Measurements from ENCODE around the gene TMEM97. TPM values are rescaled to one million over a fixed set of nuclear protein-coding genes. Genes with fewer than 3 reads are reported as not detected.

The TMEM97 gene
- total RNA-seq, 1 donor from 2014 or later: 16.1 TPM

DNA sequence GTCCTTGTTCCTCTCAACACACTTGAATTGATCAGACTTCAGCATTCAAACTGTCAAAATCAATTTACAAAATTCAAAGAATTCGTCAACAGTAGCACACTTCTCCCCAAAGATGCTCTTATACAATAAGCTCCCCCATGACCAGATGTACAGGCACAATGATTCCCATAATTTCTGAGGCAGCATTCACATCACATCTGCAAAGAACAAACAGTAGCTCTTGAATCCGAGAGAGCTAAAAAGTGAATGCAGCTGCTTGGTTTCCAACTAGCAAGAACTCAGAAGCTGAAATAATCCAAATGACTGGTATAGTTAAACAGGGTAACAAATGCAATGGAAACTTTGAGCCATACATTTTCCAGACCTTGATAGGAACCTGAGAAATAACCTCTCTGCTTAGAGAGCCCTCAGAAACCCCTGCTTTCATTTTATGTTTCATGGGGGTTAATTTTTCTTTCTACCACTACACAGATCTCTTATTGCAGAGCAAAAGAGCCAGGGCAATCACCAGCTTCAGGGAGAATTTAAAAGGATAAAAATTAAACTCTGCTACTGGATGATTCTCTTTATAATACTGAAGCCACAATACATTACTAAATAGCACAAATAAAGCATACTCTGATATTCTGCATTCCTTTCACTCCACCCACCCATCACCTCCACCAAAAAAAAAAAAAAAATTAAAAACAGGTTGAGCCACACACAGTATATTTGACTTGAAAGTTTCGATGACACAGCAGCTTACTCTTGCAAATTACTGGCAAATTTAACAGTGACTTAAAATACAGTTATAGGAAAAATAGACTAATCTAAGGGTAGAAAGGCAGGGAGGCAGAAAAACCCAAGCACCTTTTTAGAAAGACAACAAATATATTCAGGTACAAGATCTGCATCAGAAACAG lies 23.1 kb upstream of the TMEM97 start:
- Mint-ChIP-seq H3K9me3 (no peaks in the 10 kb centered on the region), H3K27ac (no peak overlapping the region), H3K4me3 (no peak overlapping the region), H3K27me3 (peaks cover 3% of the 10 kb centered on the region), H3K36me3 (ENCODE audit: low read depth) (no peaks in the 10 kb centered on the region), H3K4me1 (peaks cover 28% of the 10 kb centered on the region)
- ChIA-PET POLR2A (interaction anchor here (0.7 kb wide), 1 partner anchor 62 kb away, joined by 3 read pairs; the partner anchor contains the start of gene POLDIP2), CTCF (interaction anchor here (1.6 kb wide), 1 partner anchor 44 kb away, joined by 3 read pairs; no protein-coding TSS in a partner anchor)
- TF ChIP-seq, protein P1, sequence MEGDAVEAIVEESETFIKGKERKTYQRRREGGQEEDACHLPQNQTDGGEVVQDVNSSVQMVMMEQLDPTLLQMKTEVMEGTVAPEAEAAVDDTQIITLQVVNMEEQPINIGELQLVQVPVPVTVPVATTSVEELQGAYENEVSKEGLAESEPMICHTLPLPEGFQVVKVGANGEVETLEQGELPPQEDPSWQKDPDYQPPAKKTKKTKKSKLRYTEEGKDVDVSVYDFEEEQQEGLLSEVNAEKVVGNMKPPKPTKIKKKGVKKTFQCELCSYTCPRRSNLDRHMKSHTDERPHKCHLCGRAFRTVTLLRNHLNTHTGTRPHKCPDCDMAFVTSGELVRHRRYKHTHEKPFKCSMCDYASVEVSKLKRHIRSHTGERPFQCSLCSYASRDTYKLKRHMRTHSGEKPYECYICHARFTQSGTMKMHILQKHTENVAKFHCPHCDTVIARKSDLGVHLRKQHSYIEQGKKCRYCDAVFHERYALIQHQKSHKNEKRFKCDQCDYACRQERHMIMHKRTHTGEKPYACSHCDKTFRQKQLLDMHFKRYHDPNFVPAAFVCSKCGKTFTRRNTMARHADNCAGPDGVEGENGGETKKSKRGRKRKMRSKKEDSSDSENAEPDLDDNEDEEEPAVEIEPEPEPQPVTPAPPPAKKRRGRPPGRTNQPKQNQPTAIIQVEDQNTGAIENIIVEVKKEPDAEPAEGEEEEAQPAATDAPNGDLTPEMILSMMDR (IDR thresholded peaks at IDR 0.05): no peak
- ATAC-seq (ENCODE audit: low read depth) (no peak), DNase-seq (no peak)
- intact Hi-C loops (cut with micrococcal nuclease): no loop called here

DNA sequence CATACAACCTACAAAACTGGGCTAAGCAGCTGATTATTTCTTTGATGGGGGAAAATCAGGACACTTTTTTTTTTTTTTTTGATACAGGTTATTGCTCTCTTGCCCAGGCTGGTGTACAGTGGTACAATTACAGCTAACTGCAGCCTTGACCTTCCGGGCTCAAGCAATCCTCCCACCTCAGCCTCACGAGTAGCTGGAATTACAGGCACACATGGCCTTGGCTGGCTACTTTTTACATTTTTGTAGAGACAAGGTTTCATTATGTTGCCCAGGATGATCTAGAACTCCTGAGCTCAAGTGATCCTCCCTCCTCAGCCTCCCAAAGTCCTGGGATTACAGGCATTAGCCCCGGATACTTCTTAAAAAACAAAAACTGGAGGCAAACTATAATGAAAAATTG lies 20.6 kb upstream of the TMEM97 start:
- H3K4me3 Mint-ChIP-seq: no peak overlapping the region
- ChIA-PET POLR2A (no interaction called here), CTCF (interaction anchor here (0.6 kb wide), 1 partner anchor 25 kb away, joined by 3 read pairs; no protein-coding TSS in a partner anchor)
- DNase-seq (no peak), ATAC-seq (ENCODE audit: low read depth) (no peak)
- intact Hi-C loops (cut with micrococcal nuclease): no loop called here
- H3K27ac Mint-ChIP-seq: no peak overlapping the region
- TF ChIP-seq, protein P1 (IDR thresholded peaks at IDR 0.05): no peak
- no peaks in the 10 kb centered on the region for H3K36me3 Mint-ChIP-seq (ENCODE audit: low read depth)
- H3K4me1 Mint-ChIP-seq: peaks cover 18% of the 10 kb centered on the region
- H3K27me3 Mint-ChIP-seq: peaks cover 3% of the 10 kb centered on the region
- no peaks in the 10 kb centered on the region for H3K9me3 Mint-ChIP-seq

DNA sequence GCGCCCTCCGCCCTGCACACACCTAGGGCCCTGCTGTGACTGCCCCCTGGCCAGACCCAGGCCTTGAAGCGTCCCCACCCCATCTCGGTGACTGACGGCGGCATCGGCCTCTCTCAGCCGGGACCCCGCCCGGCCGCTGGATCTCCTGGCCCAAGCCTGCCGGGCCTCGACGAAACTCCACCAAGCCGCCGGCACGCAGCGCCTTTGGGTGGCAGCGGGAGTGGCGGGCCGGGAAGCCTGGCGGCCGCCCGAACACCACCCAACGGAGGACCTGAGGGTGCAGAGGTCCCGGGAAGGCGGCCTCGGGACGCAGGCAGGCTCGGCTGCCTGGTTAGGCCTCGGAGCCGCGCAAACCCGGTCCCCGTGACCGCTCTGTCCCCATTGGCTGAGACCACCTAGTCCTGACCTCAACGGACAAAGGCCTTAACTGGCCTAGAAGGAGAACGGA lies 12.0 kb upstream of the TMEM97 start:
- no peaks in the 10 kb centered on the region for H3K36me3 Mint-ChIP-seq (ENCODE audit: low read depth)
- CTCF ChIA-PET: no interaction called here

DNA sequence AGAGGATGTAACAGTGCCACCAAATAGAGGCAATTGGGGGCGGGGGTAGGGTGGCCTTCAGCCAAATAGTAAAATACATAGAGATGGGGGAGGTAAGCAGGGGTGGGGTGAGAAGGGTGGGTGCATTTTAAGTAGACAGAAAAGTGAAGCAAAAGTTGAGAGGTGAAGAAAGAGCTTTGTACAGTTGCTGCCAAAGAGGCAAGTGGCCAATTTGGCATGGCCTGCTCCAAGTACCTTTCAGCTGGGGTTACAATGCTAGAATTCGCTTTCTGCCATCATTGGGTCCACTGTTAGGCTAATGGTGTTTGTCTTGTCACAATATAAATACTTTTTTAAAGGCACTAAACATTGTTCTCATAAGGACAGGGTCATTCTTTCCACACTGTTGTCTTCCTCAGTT lies 5.2 kb upstream of the TMEM97 start:
- POLR2A ChIA-PET: no interaction called here
- ATAC-seq (ENCODE audit: low read depth) (no peak), DNase-seq (no peak)
- Mint-ChIP-seq H3K27ac (no peak overlapping the region), H3K9me3 (no peaks in the 10 kb centered on the region), H3K36me3 (ENCODE audit: low read depth) (no peaks in the 10 kb centered on the region), H3K4me3 (no peak overlapping the region), H3K27me3 (no peaks in the 10 kb centered on the region), H3K4me1 (peaks cover 12% of the 10 kb centered on the region)
- intact Hi-C loops (cut with micrococcal nuclease): loop anchor here (10.0 kb wide), 1 partner anchor 269 kb away; the partner anchor contains the start of gene NLK
- TF ChIP-seq, protein P1 (IDR thresholded peaks at IDR 0.05): no peak
- CTCF ChIA-PET: no interaction called here

More for the DNA sequence above, 12.0 kb upstream of the TMEM97 start:
- Mint-ChIP-seq H3K27ac (no peak overlapping the region), H3K9me3 (no peaks in the 10 kb centered on the region), H3K4me3 (no peak overlapping the region), H3K4me1 (no peaks in the 10 kb centered on the region), H3K27me3 (peaks cover 16% of the 10 kb centered on the region)
- DNase-seq (no peak), ATAC-seq (ENCODE audit: low read depth) (no peak)
- TF ChIP-seq, protein P1 (IDR thresholded peaks at IDR 0.05): no peak
- intact Hi-C loops (cut with micrococcal nuclease): no loop called here
- POLR2A ChIA-PET: no interaction called here

All from activated B cell treated with CpG ODN at 0.5 μM for 24 hours (primary cell).